Limb (tissue), 2 donors: Measurements from ENCODE around the gene CYP24A1.

Experiments
- DNase-seq, 2 donors: peaks; one replicate each; pipeline ENCODE4 v3.0.0-alpha.2; 2016; ENCODE audit errors: extremely low spot score in 2 of 2

Gene CYP24A1

DNA sequence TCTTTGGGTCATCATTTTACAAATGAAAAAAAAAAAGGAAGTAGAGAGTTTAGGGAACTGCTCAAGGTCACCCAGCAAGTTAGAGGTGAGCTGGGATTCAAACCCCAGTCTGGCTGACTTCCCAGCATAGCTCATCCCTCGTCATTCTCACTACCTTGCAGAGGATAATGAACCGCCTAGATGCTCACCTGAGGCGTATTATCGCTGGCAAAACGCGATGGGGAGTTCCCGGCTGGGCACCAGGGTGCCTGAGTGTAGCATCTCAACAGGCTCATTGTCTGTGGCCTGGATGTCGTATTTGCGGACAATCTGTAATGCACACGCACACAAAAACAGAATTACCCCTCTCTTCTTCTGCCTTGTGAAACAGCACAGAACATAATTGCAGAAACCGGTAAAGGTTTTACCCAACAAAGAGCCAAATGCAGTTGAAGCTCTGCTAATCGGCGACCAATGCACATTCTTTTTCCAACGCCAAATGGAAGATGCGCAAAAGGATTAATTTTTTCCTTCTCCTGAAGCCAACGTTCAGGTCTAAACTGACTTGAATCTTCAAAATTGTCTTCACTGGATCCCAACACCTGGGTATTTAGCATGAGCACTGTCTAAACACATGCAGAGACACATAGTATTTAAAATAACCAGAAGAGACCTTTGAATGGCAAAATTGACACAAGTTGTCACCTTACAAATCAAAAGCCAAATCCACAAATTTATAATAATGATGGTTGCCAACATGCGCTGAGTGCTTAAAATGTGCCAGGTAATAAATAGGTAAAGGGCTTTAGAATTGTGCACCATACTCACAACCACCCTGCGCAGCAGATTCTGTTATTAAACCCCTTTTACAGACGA, 16.6 kb downstream of the CYP24A1 start:
- DNase-seq: no peak

DNA sequence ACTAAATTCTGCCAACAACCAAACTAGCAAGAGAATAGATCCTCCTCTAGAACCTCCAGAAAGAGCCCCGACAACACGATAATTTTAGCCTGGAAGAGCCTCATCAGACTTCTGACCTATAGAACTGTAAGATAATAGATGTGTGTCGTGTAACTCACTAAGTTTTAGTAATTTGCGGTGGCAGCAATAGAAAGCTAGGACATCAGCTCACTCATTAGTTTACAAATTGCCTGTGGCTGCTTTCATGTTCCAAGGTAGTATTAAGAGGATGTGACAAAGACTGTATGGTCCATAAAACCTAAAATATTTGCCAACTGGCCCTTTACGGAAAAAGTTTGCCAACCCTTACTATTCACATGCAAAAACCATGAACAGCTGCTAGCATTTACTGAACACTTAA, 17.3 kb downstream of the CYP24A1 start:
- DNase-seq: no peak

DNA sequence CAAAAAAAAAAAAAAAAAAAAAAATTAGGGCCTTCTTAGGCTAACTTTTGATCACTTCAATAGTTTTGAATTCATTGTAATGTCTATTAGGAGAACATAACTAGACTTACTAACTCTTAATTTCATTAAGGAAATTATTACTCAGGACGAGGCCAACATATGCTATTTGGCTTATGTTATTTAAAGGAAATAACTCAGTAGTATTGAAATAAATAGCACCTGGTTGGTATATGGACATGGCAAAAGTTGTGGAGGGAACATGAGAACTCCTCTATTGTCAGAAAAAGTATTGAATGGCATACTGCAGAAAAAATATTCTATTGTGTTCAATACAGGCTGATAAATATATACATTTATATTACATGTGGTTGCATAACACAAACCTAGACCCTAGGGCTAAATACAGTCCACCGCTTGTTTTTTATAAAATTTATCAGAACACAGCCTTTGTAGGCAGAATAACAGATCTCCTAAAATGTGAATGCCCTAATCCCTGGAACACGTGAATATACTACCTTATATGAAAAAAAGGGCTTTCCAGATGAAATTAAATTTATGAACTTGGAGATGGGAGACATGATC, 18.0 kb downstream of the CYP24A1 start:
- no peak for DNase-seq

DNA sequence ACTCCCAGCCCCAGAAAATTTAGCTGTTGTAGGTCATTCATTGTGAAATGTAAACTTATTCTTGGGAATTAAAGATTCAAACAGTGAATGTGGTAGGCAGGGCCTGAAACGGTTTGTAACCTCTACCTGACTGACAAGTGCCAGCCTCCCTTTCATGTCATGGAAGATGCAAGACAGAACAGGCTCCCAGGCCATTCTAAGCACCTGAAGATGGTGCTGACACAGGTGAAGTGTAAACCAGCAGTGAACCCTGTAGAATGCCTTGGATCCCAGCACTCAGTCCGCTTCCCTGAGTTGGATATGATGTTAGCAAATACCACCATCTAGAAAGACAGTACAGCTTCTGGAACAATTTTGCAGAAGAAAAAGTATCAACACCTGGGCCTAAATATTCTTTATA, 19.3 kb downstream of the CYP24A1 start:
- no peak for DNase-seq

DNA sequence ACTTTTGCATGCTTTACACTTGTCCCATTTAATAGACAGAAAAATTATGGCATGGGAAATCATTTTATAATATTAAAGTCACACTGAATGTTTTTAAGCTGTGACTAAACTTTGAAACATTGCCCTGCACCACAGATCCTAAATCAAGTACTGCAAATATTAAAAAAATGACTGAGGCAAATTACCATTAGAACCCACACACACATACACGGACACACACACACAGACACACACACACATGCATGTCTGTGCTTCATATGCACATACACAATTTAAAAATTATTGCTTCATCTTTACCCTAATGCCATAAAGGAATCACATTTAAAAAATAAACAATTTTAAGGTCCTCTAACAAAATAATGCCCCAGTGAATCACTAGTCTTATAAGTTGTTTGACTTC, 19.9 kb downstream of the CYP24A1 start:
- no peak for DNase-seq

DNA sequence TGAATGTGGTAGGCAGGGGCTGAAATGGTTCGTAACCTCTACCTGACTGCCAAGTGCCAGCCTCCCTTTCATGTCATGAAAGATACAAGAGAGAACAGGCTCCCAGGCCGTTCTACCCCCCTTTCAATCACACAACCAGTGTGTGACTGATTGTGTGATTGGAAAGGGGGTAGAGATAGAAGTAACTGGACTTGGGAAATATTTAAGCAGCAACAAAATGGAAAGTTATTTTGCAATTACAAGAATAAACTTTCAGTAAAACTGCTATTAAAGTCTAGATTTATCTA, 20.8 kb downstream of the CYP24A1 start:
- DNase-seq: no peak

DNA sequence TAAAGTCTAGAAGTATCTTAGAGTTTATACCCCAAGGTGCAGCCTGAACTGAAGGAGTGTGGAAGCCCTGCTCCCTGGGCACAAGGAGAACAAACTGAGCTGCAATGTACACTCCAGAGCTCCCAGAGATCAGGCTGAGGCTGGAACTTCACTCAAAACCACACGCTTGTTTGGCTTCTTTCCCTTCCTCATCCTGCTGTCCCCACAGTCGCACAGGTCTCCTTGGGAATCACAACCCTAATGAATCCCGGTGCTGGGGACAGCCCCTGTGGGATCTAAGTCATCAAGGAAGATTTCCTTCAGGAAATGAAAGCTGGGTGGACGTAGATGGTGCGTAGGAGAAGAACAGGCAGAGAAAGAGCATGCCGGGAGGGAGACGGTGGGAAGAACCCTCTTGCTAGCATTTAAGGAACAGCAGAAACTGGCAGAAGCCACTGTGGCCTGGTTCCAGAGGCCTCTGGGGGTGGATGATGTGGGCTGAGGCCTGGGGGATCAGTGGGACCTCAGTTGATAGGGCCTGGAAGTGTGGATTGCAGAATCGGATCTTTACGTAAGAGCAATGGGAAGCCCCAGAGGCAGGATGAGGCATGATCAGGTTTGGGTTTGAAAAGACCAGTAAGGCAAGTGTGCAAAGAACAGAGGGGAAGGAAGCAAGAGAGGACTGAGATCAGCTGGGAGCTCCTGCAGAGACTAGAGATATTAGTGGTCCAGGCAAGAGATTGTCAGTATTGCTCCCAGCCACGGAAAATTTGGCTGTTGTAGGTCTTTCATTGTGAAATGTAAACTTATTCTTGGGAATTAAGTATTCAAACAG, 21.4 kb downstream of the CYP24A1 start:
- no peak for DNase-seq

DNA sequence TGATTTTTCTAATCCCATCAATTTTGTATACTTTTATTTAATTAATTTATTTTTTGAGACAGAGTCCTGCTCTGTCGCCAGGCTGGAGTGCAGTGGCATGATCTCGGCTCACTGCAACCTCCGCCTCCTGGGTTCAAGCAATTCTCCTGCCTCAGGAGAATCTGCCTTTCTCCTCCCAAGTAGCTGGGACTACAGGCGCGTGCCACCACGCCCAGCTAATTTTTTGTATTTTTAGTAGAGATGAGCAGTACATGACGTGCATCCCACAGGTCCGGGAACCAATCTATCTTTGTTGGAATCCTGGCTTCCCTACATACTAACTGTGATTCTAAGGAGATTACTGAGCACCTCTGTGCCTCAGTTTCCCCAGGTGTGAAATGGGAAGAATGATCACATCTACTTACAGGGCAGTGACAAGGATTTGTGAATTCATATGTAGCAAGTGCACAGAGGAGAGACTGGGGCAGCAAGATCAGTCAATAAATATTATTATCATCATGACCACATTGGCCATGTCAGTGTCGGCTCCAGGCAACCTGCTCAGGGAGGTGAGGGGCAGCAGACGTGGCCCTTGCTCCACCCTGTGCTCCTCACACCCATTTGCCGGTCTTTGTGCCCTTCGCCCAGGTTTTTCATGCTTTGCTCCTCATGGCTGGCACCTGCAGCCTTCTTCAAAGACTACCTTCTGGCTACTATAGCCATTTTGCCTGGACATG, 22.1 kb downstream of the CYP24A1 start:
- no peak for DNase-seq

DNA sequence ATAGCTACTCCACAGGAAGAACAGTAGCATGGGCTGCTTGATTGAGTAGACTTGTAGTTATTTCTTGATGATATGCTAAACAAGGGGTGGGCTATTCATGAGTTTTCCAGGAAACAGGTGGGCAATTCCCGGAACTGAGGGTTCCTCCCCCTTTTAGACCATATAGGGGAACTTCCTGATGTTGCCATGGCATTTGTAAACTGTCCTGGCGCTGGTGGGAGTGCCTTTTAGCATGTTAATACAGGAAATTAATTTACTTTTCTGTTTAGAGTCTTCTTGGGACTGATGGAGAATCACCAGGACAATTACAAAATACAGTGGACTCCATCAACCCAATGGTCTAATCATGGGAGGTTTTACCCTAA, 22.7 kb downstream of the CYP24A1 start:
- DNase-seq: no peak

DNA sequence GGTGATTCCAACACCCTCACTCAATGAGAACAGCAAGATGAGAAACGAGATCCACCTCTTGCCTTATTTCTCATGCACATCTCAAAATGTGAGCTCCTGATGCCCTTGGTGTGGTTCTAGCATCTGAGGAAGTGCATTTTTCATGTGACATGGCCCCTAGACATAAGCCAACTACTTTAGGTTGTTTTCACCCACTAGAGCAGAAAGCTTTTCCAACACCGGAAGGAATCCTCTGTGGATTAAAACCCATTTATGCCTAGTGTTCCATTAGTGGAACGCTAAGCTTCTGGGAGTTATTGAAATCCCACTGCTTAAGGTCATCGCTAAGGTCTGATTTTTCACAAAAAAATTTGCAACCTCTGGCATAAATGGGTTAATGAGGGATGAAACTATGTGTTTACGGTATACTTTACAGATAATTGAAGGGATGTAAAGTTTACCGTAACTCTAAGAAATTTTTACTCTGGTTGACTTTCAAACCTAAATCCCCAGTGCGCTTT, 24.0 kb downstream of the CYP24A1 start:
- no peak for DNase-seq

DNA sequence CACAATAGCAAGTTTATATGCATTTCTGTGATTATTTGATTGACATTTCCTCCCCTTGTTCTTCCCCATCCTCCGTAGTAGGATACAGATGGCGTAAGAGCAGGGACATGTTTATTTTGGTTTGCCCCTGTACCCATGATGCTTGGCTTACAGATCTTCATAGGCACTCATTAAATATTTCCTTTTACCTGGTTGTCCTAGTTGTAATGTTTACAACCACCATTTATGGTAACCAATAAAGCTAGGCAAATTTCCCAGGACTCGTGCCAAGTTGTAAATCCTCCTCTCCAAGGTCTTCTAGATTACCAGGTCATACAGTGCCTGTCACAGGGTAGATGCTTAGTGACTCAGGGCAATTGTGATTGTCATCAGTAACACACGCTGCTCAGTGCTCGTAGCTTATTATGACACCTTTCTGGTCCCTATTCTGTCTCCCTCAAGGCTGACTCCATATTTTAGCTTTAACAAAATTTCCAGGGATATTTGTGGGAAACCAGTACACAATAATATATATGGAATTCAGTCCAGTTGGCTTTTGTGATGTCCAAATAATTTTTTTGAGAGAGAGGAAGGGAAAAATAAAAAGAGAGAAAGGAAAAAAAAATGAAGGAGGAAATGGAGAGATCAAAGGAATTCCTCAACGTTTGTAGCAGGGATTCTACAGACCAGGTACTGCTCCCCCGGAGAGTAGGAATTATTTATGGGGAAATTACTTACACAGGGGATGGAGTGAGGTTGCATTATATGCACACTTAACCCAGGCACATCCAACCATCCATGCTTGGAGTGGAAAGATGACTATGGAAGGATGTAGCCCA, 24.6 kb downstream of the CYP24A1 start:
- no peak for DNase-seq

DNA sequence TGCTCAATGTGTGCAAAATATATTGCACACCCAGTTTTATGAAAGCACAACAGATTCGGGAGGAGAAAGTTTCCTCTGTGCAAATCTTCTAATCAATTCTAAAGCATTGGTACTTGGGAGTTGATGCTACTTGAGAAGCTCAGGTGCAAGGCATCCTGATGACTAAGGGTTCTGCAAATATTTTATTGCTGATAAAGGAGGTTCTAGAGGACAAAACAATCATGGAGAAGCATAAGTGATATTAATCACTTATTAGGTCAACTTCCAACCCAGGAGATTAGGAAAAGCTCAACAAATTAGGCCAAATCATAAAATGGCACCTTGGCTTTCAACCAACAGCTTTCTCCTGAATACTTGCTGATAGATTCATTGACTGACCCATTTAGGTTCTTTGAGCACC, 27.1 kb downstream of the CYP24A1 start:
- no peak for DNase-seq

DNA sequence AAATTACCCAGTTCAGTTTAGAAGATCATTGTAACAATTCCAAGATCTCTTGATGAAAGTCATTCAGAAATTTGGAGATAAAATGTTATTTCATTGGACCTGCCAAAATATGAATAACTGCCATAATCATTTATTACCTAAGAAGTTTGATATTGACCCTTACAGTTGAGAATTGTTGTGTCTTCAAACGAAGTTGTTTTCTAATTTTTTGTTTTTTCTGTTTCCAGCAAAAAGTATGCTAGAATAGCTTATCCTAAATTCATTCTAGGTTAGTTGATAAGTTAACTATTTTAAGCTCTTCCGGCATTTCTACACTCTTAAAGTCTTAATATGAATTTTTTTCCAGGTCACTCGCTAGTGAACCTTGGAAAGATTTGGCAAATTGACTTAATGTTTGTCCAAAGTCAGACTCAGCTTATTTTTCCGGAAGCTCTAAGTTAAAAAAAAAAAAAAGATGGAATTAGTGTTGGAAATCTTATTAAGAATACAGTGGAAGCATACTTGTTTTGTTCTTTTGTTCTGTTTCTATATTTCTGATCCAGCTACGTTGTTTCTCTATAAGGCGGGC, 28.9 kb downstream of the CYP24A1 start:
- no peak for DNase-seq

DNA sequence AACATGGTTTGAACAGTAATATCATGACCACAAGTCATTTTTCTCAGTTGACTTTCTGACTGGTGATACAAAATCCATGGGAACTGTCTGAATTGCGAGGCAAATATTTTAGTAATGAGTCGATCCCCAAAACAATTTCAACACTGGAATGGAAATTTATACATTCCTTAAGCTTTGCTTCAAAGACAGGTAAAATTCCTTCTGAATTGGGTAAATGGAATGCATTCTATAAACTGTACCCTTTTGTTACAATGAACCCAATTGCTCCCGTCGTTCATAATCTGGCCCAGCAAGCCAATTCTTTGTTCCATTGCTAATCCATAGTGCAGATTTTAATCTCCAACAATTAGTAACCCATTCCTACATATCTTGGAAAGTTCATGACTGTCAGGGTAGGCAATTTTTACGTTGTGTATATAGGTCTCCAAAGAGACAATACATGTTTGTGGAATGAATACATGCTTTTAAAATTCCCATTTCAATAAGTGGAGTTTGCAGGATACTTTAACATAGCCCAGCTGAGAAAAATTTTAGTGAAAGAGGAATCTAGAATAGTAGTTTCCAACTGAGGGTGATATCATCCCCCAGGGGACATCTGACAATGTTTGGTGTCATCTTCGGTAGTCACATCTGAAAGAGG, 32.7 kb downstream of the CYP24A1 start:
- peak in 1 of 2 donors; percentile 17 for DNase-seq

DNA sequence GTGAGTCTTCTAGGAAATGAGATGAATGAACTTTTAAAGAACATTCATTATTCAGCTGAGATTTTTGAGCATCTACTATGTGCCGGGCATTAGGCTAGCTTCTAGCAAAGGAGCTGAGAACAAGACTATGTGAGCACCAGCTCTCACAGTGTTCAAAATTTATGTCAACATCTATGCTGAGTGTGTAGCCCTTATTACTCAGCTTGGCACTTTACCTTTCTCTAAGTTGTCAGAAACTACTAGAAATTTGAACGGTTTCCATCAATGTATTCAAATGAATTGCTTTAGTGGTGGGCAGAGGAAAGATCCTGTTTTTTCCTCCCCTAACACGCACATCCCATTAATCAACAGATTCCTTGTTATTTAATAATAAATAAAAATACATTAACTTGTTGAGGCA, 33.3 kb downstream of the CYP24A1 start:
- no peak for DNase-seq

DNA sequence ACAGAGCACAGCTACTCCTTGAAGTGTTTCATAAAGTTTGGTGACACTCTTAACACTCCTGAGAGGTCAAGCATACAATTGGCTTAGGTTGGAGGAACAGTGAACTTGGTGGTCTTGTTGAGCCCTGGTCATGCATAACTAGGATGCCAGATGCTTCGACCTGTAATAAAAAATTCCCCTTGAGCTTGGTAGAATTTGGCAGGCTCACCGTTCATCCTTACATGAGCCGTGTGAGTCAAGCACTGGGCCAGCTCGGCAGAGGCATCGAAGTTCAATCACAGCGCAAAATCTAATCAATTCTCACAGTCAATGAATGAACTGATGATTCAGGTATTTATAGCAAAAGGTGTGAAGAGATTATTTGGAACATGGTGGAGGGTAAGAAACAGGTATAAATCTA, 33.7 kb downstream of the CYP24A1 start:
- DNase-seq: no peak

DNA sequence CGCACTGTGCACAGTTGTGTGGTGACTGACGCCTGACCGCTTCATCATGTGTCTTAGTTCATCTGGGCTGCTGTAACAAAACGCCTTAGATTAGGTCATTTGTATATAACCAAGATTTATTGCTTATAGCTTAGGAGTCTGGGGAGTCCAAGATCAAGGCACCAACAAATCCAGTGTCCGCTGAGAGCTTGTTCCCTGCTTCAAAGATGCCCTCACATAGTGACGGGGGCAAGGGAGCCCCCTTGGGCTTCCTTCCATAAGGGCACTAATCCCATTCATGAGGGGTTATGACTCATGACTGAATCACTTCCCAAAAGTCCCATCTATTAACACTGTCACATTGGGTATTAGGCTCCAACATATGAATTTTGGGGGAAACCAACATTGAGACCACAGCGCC, 34.6 kb downstream of the CYP24A1 start:
- DNase-seq: no peak

DNA sequence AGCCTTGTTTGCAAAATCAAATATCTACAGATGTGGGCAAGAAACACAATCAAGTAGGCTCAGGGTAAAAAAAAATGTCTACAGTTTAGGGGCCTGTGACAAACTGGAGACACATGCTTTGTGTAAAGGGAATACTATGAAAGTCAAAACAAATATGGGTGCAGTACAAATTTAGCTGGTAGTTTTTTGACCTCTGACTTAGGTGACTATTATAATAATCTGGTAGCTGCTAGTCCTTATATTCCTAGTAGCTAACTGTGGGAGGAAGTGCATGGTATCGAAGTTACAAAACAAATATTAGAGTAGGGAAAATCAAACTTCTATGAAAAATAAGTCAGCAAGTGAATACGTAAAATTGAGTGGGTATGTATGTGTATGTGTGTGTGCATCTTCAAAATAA, 35.4 kb downstream of the CYP24A1 start:
- DNase-seq: no peak

DNA sequence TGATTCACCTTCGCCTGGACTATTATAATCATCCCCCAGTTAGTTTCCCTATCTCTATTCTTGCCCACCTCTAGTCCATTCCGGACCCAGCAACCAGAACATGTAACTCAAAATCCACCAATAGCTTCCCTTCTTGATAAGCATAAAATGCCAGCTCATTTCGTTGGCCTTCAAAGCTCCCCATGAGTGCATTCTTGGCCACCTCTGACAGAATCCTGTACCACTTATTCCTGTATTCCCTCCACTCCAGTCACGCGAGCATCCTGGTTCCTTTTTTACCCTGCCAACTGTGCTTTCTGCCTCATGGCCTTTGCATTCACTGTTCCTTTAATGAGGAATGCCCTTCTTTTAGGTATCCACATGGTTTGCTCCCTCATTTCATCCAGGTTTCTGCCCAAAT, 36.7 kb downstream of the CYP24A1 start:
- no peak for DNase-seq
